GM12873 (cell line): Measurements from ENCODE around the gene GAB2.
A peak's percentile ranks its signal among the peaks of the same experiment; 100 is the strongest.

Experiments used
- TF ChIP-seq, protein P1 (sequence below): IDR thresholded peaks from 2 replicates; pipeline ENCODE4 v1.5.1; 2012; ENCODE audit warnings: low read depth, mild to moderate bottlenecking, moderate library complexity, low read length, control low read depth; ENCODE audit not compliant: insufficient read depth; ENCODE audit errors: missing control alignments

The GAB2 gene

DNA sequence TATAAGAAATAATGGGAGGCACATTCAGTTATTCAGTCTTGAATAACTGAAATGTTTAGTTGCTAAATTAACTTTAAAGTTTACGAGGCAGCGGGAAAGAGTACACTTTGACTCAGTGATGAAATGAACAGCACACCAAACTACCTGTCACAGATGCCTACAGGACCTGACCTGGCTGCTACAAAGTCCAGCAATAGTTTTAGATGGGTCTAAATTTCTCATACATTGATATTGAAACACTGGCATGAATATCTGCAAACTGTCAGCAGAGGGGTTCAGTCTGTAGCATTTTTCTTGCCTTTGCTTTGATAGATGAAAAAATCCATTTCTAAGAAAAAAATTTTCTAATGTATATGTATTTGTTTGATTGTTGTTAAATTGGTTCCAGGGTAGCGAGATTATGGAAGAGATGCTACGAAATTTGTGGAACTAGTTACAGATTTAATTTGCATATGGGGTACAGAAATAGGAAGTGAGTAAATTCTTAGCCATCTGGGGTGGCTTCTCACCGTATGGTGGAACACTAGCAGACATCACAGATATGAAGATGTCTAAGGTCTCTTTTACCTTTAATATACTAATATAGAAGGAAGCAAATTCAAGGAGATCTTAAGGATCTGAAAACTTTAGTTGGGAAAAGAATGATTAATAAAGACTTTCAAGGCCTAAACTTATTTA, 20.8 kb upstream of the GAB2 start:
- TF ChIP-seq, protein P1, sequence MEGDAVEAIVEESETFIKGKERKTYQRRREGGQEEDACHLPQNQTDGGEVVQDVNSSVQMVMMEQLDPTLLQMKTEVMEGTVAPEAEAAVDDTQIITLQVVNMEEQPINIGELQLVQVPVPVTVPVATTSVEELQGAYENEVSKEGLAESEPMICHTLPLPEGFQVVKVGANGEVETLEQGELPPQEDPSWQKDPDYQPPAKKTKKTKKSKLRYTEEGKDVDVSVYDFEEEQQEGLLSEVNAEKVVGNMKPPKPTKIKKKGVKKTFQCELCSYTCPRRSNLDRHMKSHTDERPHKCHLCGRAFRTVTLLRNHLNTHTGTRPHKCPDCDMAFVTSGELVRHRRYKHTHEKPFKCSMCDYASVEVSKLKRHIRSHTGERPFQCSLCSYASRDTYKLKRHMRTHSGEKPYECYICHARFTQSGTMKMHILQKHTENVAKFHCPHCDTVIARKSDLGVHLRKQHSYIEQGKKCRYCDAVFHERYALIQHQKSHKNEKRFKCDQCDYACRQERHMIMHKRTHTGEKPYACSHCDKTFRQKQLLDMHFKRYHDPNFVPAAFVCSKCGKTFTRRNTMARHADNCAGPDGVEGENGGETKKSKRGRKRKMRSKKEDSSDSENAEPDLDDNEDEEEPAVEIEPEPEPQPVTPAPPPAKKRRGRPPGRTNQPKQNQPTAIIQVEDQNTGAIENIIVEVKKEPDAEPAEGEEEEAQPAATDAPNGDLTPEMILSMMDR: no peak

DNA sequence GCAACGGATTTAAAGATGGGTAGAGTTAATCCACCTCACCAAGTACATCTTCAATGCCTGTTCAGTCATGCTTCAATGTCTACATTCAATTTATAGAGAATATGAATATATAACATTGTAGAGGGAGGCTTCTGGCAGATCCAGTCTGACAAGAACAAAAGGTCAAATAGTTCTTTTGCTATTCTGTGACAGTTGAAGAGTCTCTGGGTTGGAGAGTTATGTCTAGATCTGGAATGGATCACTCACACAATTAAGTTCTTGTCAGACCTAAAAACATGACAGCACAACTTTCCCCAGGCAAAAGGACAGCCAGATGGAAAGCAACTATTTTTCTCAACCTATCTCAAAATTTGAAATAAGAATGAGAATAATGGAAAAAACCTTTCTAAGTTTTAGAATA, 15.3 kb upstream of the GAB2 start:
- TF ChIP-seq, protein P1: no peak

DNA sequence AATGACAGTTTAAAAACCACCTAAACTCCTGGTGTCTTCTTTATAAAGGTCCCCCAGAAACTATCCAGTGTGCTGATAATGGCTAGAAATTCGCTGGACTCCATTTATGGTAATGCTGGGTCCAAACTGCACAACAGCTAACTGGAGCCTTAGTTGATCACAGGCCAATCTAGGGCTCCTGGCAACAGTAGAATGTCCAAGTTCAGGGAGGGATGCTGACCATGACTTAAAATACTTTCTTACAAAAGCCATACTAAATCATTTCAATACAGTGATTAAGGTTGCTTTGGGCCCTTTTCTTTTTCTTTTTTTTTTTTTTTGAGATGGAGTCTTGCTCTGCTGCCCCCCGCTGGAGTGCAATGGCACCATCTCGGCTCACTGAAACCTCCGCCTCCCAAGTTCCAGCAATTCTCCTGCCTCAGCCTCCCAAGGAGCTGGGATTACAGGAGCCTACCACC, 14.5 kb upstream of the GAB2 start:
- TF ChIP-seq, protein P1: peak; percentile 52

DNA sequence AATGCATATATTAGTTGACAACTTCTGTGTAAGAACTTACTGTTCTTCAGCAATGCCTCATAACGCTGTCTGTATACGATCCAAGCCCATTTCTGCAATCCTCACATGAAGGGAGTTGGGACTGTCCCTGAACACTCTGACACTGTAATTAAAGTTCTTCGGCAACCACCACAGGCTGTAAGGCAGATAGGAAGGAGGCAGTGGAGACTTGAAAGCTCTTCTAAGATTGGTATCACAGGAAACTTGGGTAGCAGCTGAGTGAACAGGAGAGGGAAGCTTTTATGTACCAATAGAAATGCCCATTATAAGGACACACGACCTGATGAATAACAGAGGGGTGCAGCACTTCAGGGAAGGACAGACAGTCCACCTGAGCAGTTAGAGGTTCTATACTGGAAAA, 12.0 kb upstream of the GAB2 start:
- TF ChIP-seq, protein P1: no peak

DNA sequence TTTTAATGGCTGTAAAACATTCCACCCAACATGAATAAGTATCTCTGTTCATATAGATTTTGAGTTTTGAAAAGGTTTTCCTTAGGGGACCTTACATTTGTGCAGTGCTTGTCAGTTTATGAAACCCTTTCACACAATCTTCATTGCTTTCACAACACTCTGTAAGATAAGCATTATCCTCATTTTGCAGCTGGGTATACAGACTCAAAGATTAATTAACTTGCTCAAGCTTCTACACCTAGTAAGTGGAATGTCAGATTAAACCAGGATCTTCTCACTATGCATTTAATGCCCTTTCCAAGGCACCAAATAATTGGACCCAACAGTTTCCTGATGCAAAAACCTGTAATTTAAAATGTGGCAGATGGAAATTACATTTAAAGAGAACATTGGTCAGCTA, 11.6 kb upstream of the GAB2 start:
- TF ChIP-seq, protein P1: no peak

DNA sequence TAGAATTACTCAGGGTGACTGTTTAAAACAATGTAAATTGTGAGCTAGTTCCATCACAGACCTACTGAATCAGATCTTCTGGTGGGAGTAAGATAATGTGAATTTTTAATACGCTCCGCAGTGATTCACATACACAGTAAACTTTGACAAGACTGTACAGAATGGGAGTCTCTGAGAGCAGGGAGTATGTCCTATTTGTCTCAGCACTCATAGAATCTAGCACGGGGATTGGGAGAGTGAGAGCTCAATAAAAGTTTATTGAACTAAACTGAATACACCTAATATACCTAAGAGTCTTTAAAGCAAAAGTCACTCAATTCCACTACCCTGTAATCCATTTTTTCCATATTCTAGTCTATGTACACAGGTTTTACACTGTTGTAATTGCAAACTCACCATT, 11.2 kb upstream of the GAB2 start:
- TF ChIP-seq, protein P1: no peak

DNA sequence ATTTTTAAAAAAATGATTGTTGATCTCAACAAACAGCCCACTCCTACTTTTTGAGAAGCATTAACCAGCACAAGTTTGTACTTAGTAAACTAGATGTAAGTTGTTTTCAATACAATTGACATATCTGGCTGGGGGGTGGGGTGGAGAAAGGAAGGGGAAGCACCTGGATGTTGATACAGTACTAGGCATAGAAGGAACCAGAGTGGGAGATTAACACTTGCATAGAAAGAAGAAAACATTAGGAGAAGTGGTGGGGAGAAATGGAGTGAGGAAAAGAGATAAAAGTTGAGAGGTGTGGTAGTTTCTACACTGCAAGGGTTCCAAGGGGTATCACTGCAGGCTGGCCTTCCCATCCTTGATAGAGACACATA, 10.6 kb upstream of the GAB2 start:
- TF ChIP-seq, protein P1: no peak
